ENCODE data around the gene ASTN2.

Gene ASTN2

GRCh38 chr9:116379821-116380220 is 1035.0 kb downstream of the ASTN2 start:
- no peaks in the 10 kb centered on the region for H3K9me2 ChIP-seq (ENCODE audit: low read depth, low read length)
- H3K36me3 ChIP-seq (ENCODE audit: insufficient read depth, low read length) = no peaks in the 10 kb centered on the region
- H3F3A ChIP-seq (ENCODE audit: insufficient read depth, low read length) = no peaks in the 10 kb centered on the region
- no peaks in the 10 kb centered on the region for H4K20me1 ChIP-seq (ENCODE audit: insufficient read depth, low read length)
- no peak for TF ChIP-seq CTCF (IDR thresholded peaks at IDR 0.05; ENCODE audit: low read length)
- no peak for TF ChIP-seq EZH2 (IDR thresholded peaks at IDR 0.05; ENCODE audit: borderline replicate concordance, low read length)
- H3K27me3 ChIP-seq (ENCODE audit: insufficient read depth, low read length) = no peaks in the 10 kb centered on the region
- no peaks in the 10 kb centered on the region for H3K9me3 ChIP-seq (ENCODE audit: low read length)
- H2AFZ ChIP-seq (ENCODE audit: low read length) = no peak overlapping the region
- H3K79me2 ChIP-seq (ENCODE audit: insufficient read depth, low read length) = no peaks in the 10 kb centered on the region
- H3K9ac ChIP-seq (ENCODE audit: low read length) = no peak overlapping the region
- H3K27ac ChIP-seq (ENCODE audit: low read depth, low read length, poor library complexity, severe bottlenecking) = no peak overlapping the region
- H3K4me2 ChIP-seq (ENCODE audit: low read length) = no peak overlapping the region
- H3K4me1 ChIP-seq (ENCODE audit: insufficient read depth, low read length, severe bottlenecking) = no peaks in the 10 kb centered on the region
- H3K4me3 ChIP-seq (ENCODE audit: low read depth, low read length, poor library complexity, severe bottlenecking) = no peak overlapping the region

- H3K27ac ChIP-seq (ENCODE audit: low read depth, low read length, poor library complexity, severe bottlenecking) = no peak overlapping the region
- no peaks in the 10 kb centered on the region for H3K9me3 ChIP-seq (ENCODE audit: low read length)
- H3K36me3 ChIP-seq (ENCODE audit: insufficient read depth, low read length) = no peaks in the 10 kb centered on the region
- no peaks in the 10 kb centered on the region for H3K79me2 ChIP-seq (ENCODE audit: insufficient read depth, low read length)
- no peaks in the 10 kb centered on the region for H3K9me2 ChIP-seq (ENCODE audit: low read depth, low read length)
- H2AFZ ChIP-seq (ENCODE audit: low read length) = no peak overlapping the region
- TF ChIP-seq CTCF (IDR thresholded peaks at IDR 0.05; ENCODE audit: low read length) = no peak
- no peak for TF ChIP-seq EZH2 (IDR thresholded peaks at IDR 0.05; ENCODE audit: borderline replicate concordance, low read length)
- no peak overlapping the region for H3K4me3 ChIP-seq (ENCODE audit: low read depth, low read length, poor library complexity, severe bottlenecking)
- H4K20me1 ChIP-seq (ENCODE audit: insufficient read depth, low read length) = no peaks in the 10 kb centered on the region
- H3K9ac ChIP-seq (ENCODE audit: low read length) = no peak overlapping the region
- no peak overlapping the region for H3K4me2 ChIP-seq (ENCODE audit: low read length)
- H3K27me3 ChIP-seq (ENCODE audit: insufficient read depth, low read length) = no peaks in the 10 kb centered on the region
- no peaks in the 10 kb centered on the region for H3F3A ChIP-seq (ENCODE audit: insufficient read depth, low read length)
- no peaks in the 10 kb centered on the region for H3K4me1 ChIP-seq (ENCODE audit: insufficient read depth, low read length, severe bottlenecking)
Measured at GRCh38 chr9:116378873-116379272, 1036.0 kb downstream of the ASTN2 start.

GRCh38 chr9:116377179-116377798 is 1037.6 kb downstream of the ASTN2 start:
- no peaks in the 10 kb centered on the region for H3K36me3 ChIP-seq (ENCODE audit: insufficient read depth, low read length)
- no peaks in the 10 kb centered on the region for H3F3A ChIP-seq (ENCODE audit: insufficient read depth, low read length)
- H2AFZ ChIP-seq (ENCODE audit: low read length) = no peak overlapping the region
- no peaks in the 10 kb centered on the region for H4K20me1 ChIP-seq (ENCODE audit: insufficient read depth, low read length)
- H3K79me2 ChIP-seq (ENCODE audit: insufficient read depth, low read length) = no peaks in the 10 kb centered on the region
- no peaks in the 10 kb centered on the region for H3K9me3 ChIP-seq (ENCODE audit: low read length)
- H3K9me2 ChIP-seq (ENCODE audit: low read depth, low read length) = no peaks in the 10 kb centered on the region
- no peak overlapping the region for H3K9ac ChIP-seq (ENCODE audit: low read length)
- no peak overlapping the region for H3K4me3 ChIP-seq (ENCODE audit: low read depth, low read length, poor library complexity, severe bottlenecking)
- H3K4me2 ChIP-seq (ENCODE audit: low read length) = no peak overlapping the region
- H3K27ac ChIP-seq (ENCODE audit: low read depth, low read length, poor library complexity, severe bottlenecking) = no peak overlapping the region
- no peaks in the 10 kb centered on the region for H3K4me1 ChIP-seq (ENCODE audit: insufficient read depth, low read length, severe bottlenecking)
- H3K27me3 ChIP-seq (ENCODE audit: insufficient read depth, low read length) = no peaks in the 10 kb centered on the region
- TF ChIP-seq CTCF (IDR thresholded peaks at IDR 0.05; ENCODE audit: low read length) (no peak), EZH2 (IDR thresholded peaks at IDR 0.05; ENCODE audit: borderline replicate concordance, low read length) (no peak)

Measured in OCI-LY1 (cell line).